GM23338 (cell line): ENCODE results near the gene SLC12A3. TPM values are rescaled to one million over a fixed set of nuclear protein-coding genes. Genes with fewer than 3 reads are reported as not detected.

Source experiments
- ATAC-seq: fragments of 200-7000 bp; cut with Tn5 transposase; 3 replicates; pipeline ENCODE4 v1.9.1; 2020
- DNase-seq: peaks from one replicate; pipeline ENCODE4 v3.0.0-alpha.2; 2015; ENCODE audit warnings: low spot score
- H2AFZ ChIP-seq: fragments of 200-600 bp; sonication (generic); 2 replicates; pipeline ENCODE4 v1.8.0; 2016; ENCODE audit warnings: antibody characterized with exemption, mild to moderate bottlenecking, moderate library complexity
- H3F3A ChIP-seq: fragments of 200-600 bp; sonication (generic); replicated peaks from 2 replicates; pipeline ENCODE4 v1.8.0; 2017; ENCODE audit warnings: antibody characterized with exemption, mixed run types, low read depth
- H3K27ac ChIP-seq: fragments of 200-600 bp; sonication (generic); 2 replicates; pipeline ENCODE4 v1.6.1; 2016; ENCODE audit warnings: low read depth
- H3K27me3 ChIP-seq: fragments of 200-600 bp; sonication (generic); 2 replicates; pipeline ENCODE4 v1.8.0; 2016; ENCODE audit warnings: mild to moderate bottlenecking, mixed run types, moderate library complexity; ENCODE audit not compliant: insufficient read depth
- H3K36me3 ChIP-seq: fragments of 200-600 bp; sonication (generic); 2 replicates; pipeline ENCODE4 v1.8.0; 2016; ENCODE audit warnings: mild to moderate bottlenecking; ENCODE audit not compliant: insufficient read depth
- H3K4me1 ChIP-seq: fragments of 200-600 bp; sonication (generic); 2 replicates; pipeline ENCODE4 v1.8.0; 2016; ENCODE audit warnings: mild to moderate bottlenecking, moderate library complexity; ENCODE audit not compliant: insufficient read depth
- H3K4me2 ChIP-seq: fragments of 200-600 bp; sonication (generic); 2 replicates; pipeline ENCODE4 v1.7.1; 2017; ENCODE audit warnings: mixed run types
- H3K4me3 ChIP-seq: fragments of 200-600 bp; sonication (generic); 2 replicates; pipeline ENCODE4 v1.6.1; 2016; ENCODE audit warnings: mixed run types
- H3K79me2 ChIP-seq: fragments of 200-600 bp; sonication (generic); replicated peaks from 2 replicates; pipeline ENCODE4 v1.8.0; 2017; ENCODE audit warnings: mild to moderate bottlenecking; ENCODE audit not compliant: insufficient read depth
- H3K9me2 ChIP-seq: fragments of 200-600 bp; sonication (generic); 2 replicates; pipeline ENCODE4 v1.8.0; 2017; ENCODE audit not compliant: insufficient read depth
- H4K20me1 ChIP-seq: fragments of 200-600 bp; sonication (generic); replicated peaks from 2 replicates; pipeline ENCODE4 v1.8.0; 2017; ENCODE audit warnings: mild to moderate bottlenecking; ENCODE audit not compliant: insufficient read depth
- H3K27ac Mint-ChIP-seq: 2 replicates; pipeline ENCODE4 v1.8.0; 2020; ENCODE audit warnings: inconsistent platforms, mild to moderate bottlenecking, moderate library complexity, mixed read lengths
- H3K27me3 Mint-ChIP-seq: 3 replicates; pipeline ENCODE4 v1.8.0; 2022; ENCODE audit warnings: low read depth, mild to moderate bottlenecking, moderate library complexity, mixed read lengths, inconsistent platforms; ENCODE audit not compliant: insufficient read depth, poor library complexity
- H3K36me3 Mint-ChIP-seq: 3 replicates; pipeline ENCODE4 v1.8.0; 2021; ENCODE audit warnings: low read depth, mild to moderate bottlenecking, inconsistent platforms, moderate library complexity, mixed read lengths
- H3K4me1 Mint-ChIP-seq: 3 replicates; pipeline ENCODE4 v1.8.0; 2020; ENCODE audit warnings: mild to moderate bottlenecking, inconsistent platforms, mixed read lengths
- H3K4me3 Mint-ChIP-seq: 3 replicates; pipeline ENCODE4 v1.8.0; 2021; ENCODE audit warnings: moderate library complexity, mild to moderate bottlenecking, inconsistent platforms, mixed read lengths
- H3K9me3 Mint-ChIP-seq: 3 replicates; pipeline ENCODE4 v1.8.0; 2020; ENCODE audit warnings: moderate library complexity, mild to moderate bottlenecking, inconsistent platforms, mixed read lengths
- CREB1 ChIP-seq: fragments of 250-450 bp; sonication (Bioruptor Pico); IDR thresholded peaks from 2 replicates; pipeline ENCODE4 v1.5.0; 2020; ENCODE audit warnings: low read depth, mild to moderate bottlenecking, moderate library complexity
- CTCF ChIP-seq, 2 experiments: fragments of 200-600 bp in 1 of 2; sonication (generic) in 1 of 2; conservative IDR thresholded peaks; 2 replicates each; pipeline versions ENCODE4 v1.5.1 to v1.6.1; 2016 to 2017; ENCODE audit warnings: antibody characterized with exemption in 2 of 2, low read depth in 2 of 2, mild to moderate bottlenecking in 2 of 2, moderate library complexity in 1 of 2
- ETS1 ChIP-seq: IDR thresholded peaks from 2 replicates; pipeline ENCODE4 v1.6.1; 2016; ENCODE audit warnings: antibody characterized with exemption
- EZH2 ChIP-seq: fragments of 200-600 bp; sonication (generic); IDR thresholded peaks from one replicate; pipeline ENCODE4 v1.8.0; 2017; ENCODE audit warnings: antibody characterized with exemption, mild to moderate bottlenecking, low read depth; ENCODE audit not compliant: unreplicated experiment
- EZH2phosphoT487 ChIP-seq: fragments of 200-600 bp; sonication (generic); IDR thresholded peaks from one replicate; pipeline ENCODE4 v1.8.1; 2018; ENCODE audit warnings: antibody characterized with exemption; ENCODE audit not compliant: unreplicated experiment
- JUNB ChIP-seq: IDR thresholded peaks from one replicate; pipeline ENCODE4 v1.6.1; 2016; ENCODE audit warnings: antibody characterized with exemption; ENCODE audit not compliant: unreplicated experiment
- NANOG ChIP-seq: IDR thresholded peaks from 2 replicates; pipeline ENCODE4 v1.6.1; 2016; ENCODE audit warnings: antibody characterized with exemption, borderline replicate concordance
- POLR2AphosphoS5 ChIP-seq: IDR thresholded peaks from 2 replicates; pipeline ENCODE4 v1.6.1; 2016; ENCODE audit warnings: antibody characterized with exemption, low read depth
- REST ChIP-seq: IDR thresholded peaks from one replicate; pipeline ENCODE4 v1.6.1; 2018; ENCODE audit warnings: antibody characterized with exemption; ENCODE audit not compliant: unreplicated experiment
- STAT1 ChIP-seq: IDR thresholded peaks from one replicate; pipeline ENCODE4 v1.6.1; 2016; ENCODE audit warnings: antibody characterized with exemption; ENCODE audit not compliant: unreplicated experiment
- ZNF114 ChIP-seq: fragments of 250-450 bp; sonication (Bioruptor Pico); IDR thresholded peaks from 2 replicates; pipeline ENCODE4 v1.5.0; 2020; ENCODE audit warnings: mild to moderate bottlenecking, moderate library complexity
- ZNF331 ChIP-seq: fragments of 250-450 bp; sonication (Bioruptor Pico); IDR thresholded peaks from 2 replicates; pipeline ENCODE4 v1.5.0; 2020; ENCODE audit warnings: low read depth, mild to moderate bottlenecking, moderate library complexity
- ZNF462 ChIP-seq: fragments of 250-450 bp; sonication (Bioruptor Pico); IDR thresholded peaks from 2 replicates; pipeline ENCODE4 v1.5.0; 2020; ENCODE audit warnings: mild to moderate bottlenecking, moderate library complexity
- polyA plus RNA-seq: library from polyadenylated mRNA; unstranded; fragments of >200 nt; fragmentation: Nextera tagmentation; extraction: Ambion mirVana; gene quantifications from 2 replicates; pipeline ENCODE4 v1.2.1, GENCODE V29; 2016
- total RNA-seq: library from RNA; depleted of rRNA; stranded (reverse); fragments of >200 nt; shearing (Covaris generic); gene quantifications from 2 replicates; pipeline ENCODE4 v1.2.3, GENCODE V29; 2014

SLC12A3 gene
- total and polyA plus RNA-seq, 2 experiments from 2014 or later = not detected

GRCh38 chr16:56861756-56862155 is 3.3 kb upstream of the SLC12A3 start:
- Histone ChIP-seq H3K27me3 (no peaks in the 10 kb centered on the region), H4K20me1 (no peaks in the 10 kb centered on the region), H2AFZ (no peak overlapping the region), H3K9me2 (no peaks in the 10 kb centered on the region), H3K79me2 (no peaks in the 10 kb centered on the region), H3K4me2 (no peak overlapping the region), H3K4me3 (no peak overlapping the region), H3F3A (no peaks in the 10 kb centered on the region), H3K36me3 (no peaks in the 10 kb centered on the region), H3K27ac (no peak overlapping the region), H3K4me1 (no peaks in the 10 kb centered on the region)
- Mint-ChIP-seq H3K36me3 (no peaks in the 10 kb centered on the region), H3K9me3 (no peaks in the 10 kb centered on the region), H3K4me1 (peaks cover 6% of the 10 kb centered on the region; the same call in 2 of the 3 replicates), H3K4me3 (no peak overlapping the region), H3K27ac (no peak overlapping the region), H3K27me3 (peaks cover 6% of the 10 kb centered on the region)
- ATAC-seq (no peak), DNase-seq (no peak)
- no peak for TF ChIP-seq JUNB
- no peak for TF ChIP-seq NANOG
- no peak for TF ChIP-seq ZNF462 (CRISPR knock-in tag)
- no peak for TF ChIP-seq STAT1
- TF ChIP-seq ZNF114 (CRISPR knock-in tag) = no peak
- no peak for TF ChIP-seq EZH2phosphoT487
- no peak for TF ChIP-seq ETS1
- no peak for TF ChIP-seq REST
- no peak for TF ChIP-seq POLR2AphosphoS5
- no peak for TF ChIP-seq ZNF331 (CRISPR knock-in tag)
- no peak for TF ChIP-seq CTCF (conservative IDR thresholded peaks at IDR 0.05; ENCODE audit: low read depth in 2 of 2)
- TF ChIP-seq EZH2 = no peak
- no peak for TF ChIP-seq CREB1 (CRISPR knock-in tag)
